Endothelial cell of umbilical vein (primary cell): Measurements from ENCODE around the gene MSH4. TPM values are rescaled to one million over a fixed set of nuclear protein-coding genes. Genes with fewer than 3 reads are reported as not detected.

ENCODE experiments used
- BruUV-seq: library from RNA; stranded (reverse); fragments of 400-500 nt; replicated peaks from 2 replicates; lab custom pipeline; 2021; lab: Mats Ljungman, UMichigan
- CTCF ChIA-PET: fragments of 300-600, 350-600 bp; sonication (Branson Sonifier 250); formaldehyde crosslinking; loops from one replicate; lab custom pipeline; 2021; ENCODE audit warnings: antibody characterized with exemption, inconsistent platforms; lab: Charles Lee
- POLR2A ChIA-PET: fragments of 300-600, 350-600 bp; sonication (Branson Sonifier 250); formaldehyde crosslinking; loops from one replicate; lab custom pipeline; 2021; ENCODE audit warnings: antibody characterized with exemption, inconsistent platforms; lab: Charles Lee
- DNase-seq: peaks from one replicate; pipeline ENCODE4 v3.0.0-alpha.2; 2011; ENCODE audit warnings: low read depth, low spot score
- FAIRE-seq: peaks from 2 replicates; lab custom pipeline; 2011; peaks lifted over from hg19 to GRCh38; lab: Jason Lieb, UNC
- H2AFZ ChIP-seq: 2 replicates; pipeline ENCODE4 v1.6.0; 2012; ENCODE audit warnings: low read depth, low read length, control low read depth, inconsistent platforms
- H3K27ac ChIP-seq: 2 replicates; pipeline ENCODE4 v1.5.1; 2011; ENCODE audit warnings: low read depth, mild to moderate bottlenecking, control low read depth, low read length, moderate library complexity; ENCODE audit not compliant: insufficient read depth
- H3K27me3 ChIP-seq, 2 experiments: 2 replicates each; pipeline versions ENCODE4 v1.6.0 to v1.6.1; 2011; ENCODE audit warnings: low read length in 2 of 2, mixed read lengths in 1 of 2; ENCODE audit not compliant: control insufficient read depth in 2 of 2, insufficient read depth in 2 of 2
- H3K36me3 ChIP-seq, 2 experiments: 2 replicates in 1 of 2; 3 replicates in 1 of 2; pipeline ENCODE4 v1.5.1; 2011; ENCODE audit warnings: low read length in 2 of 2, mild to moderate bottlenecking in 1 of 2, moderate library complexity in 1 of 2; ENCODE audit not compliant: control insufficient read depth in 2 of 2, insufficient read depth in 2 of 2; ENCODE audit errors: extremely low read depth in 1 of 2
- H3K4me1 ChIP-seq: 3 replicates; pipeline ENCODE4 v1.5.1; 2011; ENCODE audit warnings: mild to moderate bottlenecking, low read length; ENCODE audit not compliant: control insufficient read depth, insufficient read depth; ENCODE audit errors: extremely low read depth
- H3K4me2 ChIP-seq: 2 replicates; pipeline ENCODE4 v1.6.1; 2011; ENCODE audit warnings: low read length, control low read depth, mixed read lengths; ENCODE audit not compliant: insufficient read depth
- H3K4me3 ChIP-seq, 3 experiments: fragments of 200-600 bp in 1 of 3; sonication (generic), shearing (Covaris generic) in 1 of 3; replicated peaks in 1 of 3; 2 replicates each; pipeline ENCODE4 v1.5.1; 2011 to 2016; ENCODE audit warnings: control low read depth in 3 of 3, low read length in 3 of 3, mild to moderate bottlenecking in 2 of 3, inconsistent platforms in 1 of 3, low read depth in 1 of 3, moderate library complexity in 1 of 3; ENCODE audit not compliant: insufficient read depth in 1 of 3
- H3K79me2 ChIP-seq: 2 replicates; pipeline ENCODE4 v1.6.0; 2012; ENCODE audit warnings: low read length, inconsistent platforms; ENCODE audit not compliant: control insufficient read depth, insufficient read depth
- H3K9ac ChIP-seq: replicated peaks from 2 replicates; pipeline ENCODE3; 2011; ENCODE audit warnings: low read length, control low read depth; ENCODE audit not compliant: insufficient read depth; ENCODE audit errors: extremely low read depth
- H3K9me1 ChIP-seq: replicated peaks from 3 replicates; pipeline ENCODE4 v1.6.0; 2011; ENCODE audit warnings: mild to moderate bottlenecking, low read length; ENCODE audit not compliant: control insufficient read depth, insufficient read depth; ENCODE audit errors: extremely low read depth
- H3K9me3 ChIP-seq: replicated peaks from 2 replicates; pipeline ENCODE4 v1.5.1; 2012; ENCODE audit warnings: low read length, inconsistent platforms; ENCODE audit not compliant: control insufficient read depth, insufficient read depth
- H4K20me1 ChIP-seq: replicated peaks from 2 replicates; pipeline ENCODE3; 2011; ENCODE audit warnings: mild to moderate bottlenecking, low read length; ENCODE audit not compliant: control insufficient read depth, insufficient read depth; ENCODE audit errors: extremely low read depth
- EZH2 ChIP-seq: IDR thresholded peaks from 2 replicates; pipeline ENCODE4 v1.6.1; 2012; ENCODE audit warnings: borderline replicate concordance, low read depth, mild to moderate bottlenecking, moderate library complexity, low read length, inconsistent platforms; ENCODE audit not compliant: severe bottlenecking
- FOS ChIP-seq: IDR thresholded peaks from 2 replicates; pipeline ENCODE4 v1.6.1; 2011; ENCODE audit warnings: mild to moderate bottlenecking, low read length, moderate library complexity, borderline replicate concordance; ENCODE audit not compliant: insufficient read depth
- GATA2 ChIP-seq: IDR thresholded peaks from 2 replicates; pipeline ENCODE4 v1.7.0; 2011; ENCODE audit warnings: low read depth, mild to moderate bottlenecking, moderate library complexity, mixed read lengths, low read length; ENCODE audit not compliant: insufficient read length, insufficient read depth
- JUN ChIP-seq: IDR thresholded peaks from 2 replicates; pipeline ENCODE4 v1.6.1; 2011; ENCODE audit warnings: borderline replicate concordance, low read depth; ENCODE audit not compliant: insufficient read length, insufficient read depth
- MYC ChIP-seq: IDR thresholded peaks from one replicate; pipeline ENCODE4 v1.6.1; 2011; ENCODE audit warnings: mild to moderate bottlenecking, low read depth, low read length
- POLR2A ChIP-seq: IDR thresholded peaks from 2 replicates; pipeline ENCODE4 v1.6.1; 2012; ENCODE audit warnings: low read depth, mild to moderate bottlenecking, control low read depth, low read length
- POLR2AphosphoS5 ChIP-seq: IDR thresholded peaks from 2 replicates; pipeline ENCODE4 v1.6.1; 2012; ENCODE audit warnings: low read depth, mild to moderate bottlenecking, control low read depth, low read length, moderate library complexity; ENCODE audit not compliant: insufficient read depth
- dilution Hi-C: fragments of 300-500 bp; cut with MboI; formaldehyde crosslinking; loops from one replicate; pipeline ENCODE4 v1.15.0; 2019; ENCODE audit warnings: low sequenced_read_pairs; ENCODE audit not compliant: extremely low pct_ligation_motif_present
- intact Hi-C: fragments of 100-400 bp; cut with micrococcal nuclease; formaldehyde crosslinking; loops from one replicate; pipeline ENCODE4 v1.10.0; 2022
- polyA plus RNA-seq, 4 experiments: library from polyadenylated mRNA; depleted of rRNA in 3 of 4; stranded (reverse) in 3 of 4; unstranded in 1 of 4; fragments of >200 nt; gene quantifications; 2 replicates each; pipeline versions ENCODE4 v1.2.1 to v1.2.3, GENCODE V29; 2011 to 2012; ENCODE audit warnings: missing spikeins in 1 of 4
- total RNA-seq: library from RNA; stranded (reverse); gene quantifications from 2 replicates; pipeline ENCODE4 v1.2.3, GENCODE V29; 2021
- TF ChIP-seq, protein P1 (sequence below): IDR thresholded peaks from 2 replicates; pipeline ENCODE4 v1.6.1; 2011; ENCODE audit not compliant: insufficient read depth, insufficient read length
- TF ChIP-seq, protein P2 (sequence below), 2 donors: IDR thresholded peaks; 1 replicate in 1 of 2; 2 replicates in 1 of 2; pipeline ENCODE4 v1.5.1; 2011; ENCODE audit warnings: low read length in 2 of 2, mild to moderate bottlenecking in 2 of 2, moderate library complexity in 2 of 2, control low read depth in 1 of 2, inconsistent platforms in 1 of 2, low read depth in 1 of 2; ENCODE audit not compliant: insufficient read depth in 1 of 2; ENCODE audit errors: extremely low read depth in 1 of 2

The MSH4 gene
- total and polyA plus RNA-seq, 2 donors (not counting 3 experiments of a cell fraction or from before 2014, with no cell fraction given): 0.01 to 0.29 TPM

DNA sequence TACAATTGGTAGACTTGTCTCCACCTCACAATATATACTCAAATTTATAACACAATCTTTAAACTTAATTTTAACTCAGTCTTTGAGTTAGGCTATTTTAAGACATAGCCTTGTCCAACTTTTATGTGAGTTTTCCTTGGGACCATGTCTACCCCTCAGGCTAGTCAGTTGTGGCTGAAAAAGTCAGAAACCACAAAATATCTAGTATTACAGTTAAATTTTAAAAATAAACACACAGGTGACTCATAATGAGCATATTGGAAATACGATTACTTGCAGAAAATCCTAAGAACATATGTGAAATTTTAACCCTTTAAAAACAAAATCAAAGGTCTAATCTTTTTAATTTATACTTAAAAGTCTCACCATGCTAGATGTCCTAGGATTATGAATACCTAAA, 140.4 kb downstream of the MSH4 start:
- DNase-seq: no peak
- Histone ChIP-seq H3K79me2 (no peaks in the 10 kb centered on the region), H3K27me3 (no peaks in the 10 kb centered on the region), H3K4me1 (no peaks in the 10 kb centered on the region), H3K36me3 (no peaks in the 10 kb centered on the region), H3K4me3 (no peak overlapping the region), H2AFZ (no peak overlapping the region), H3K9me3 (no peaks in the 10 kb centered on the region), H3K4me2 (no peak overlapping the region), H3K27ac (no peak overlapping the region), H3K9ac (no peak overlapping the region), H4K20me1 (no peaks in the 10 kb centered on the region), H3K9me1 (no peaks in the 10 kb centered on the region)
- ChIA-PET CTCF (no interaction called here), POLR2A (no interaction called here)
- BruUV-seq: no TSS peak
- dilution Hi-C loops: no loop called here
- FAIRE-seq: no peak
- intact Hi-C loops: no loop called here
- TF ChIP-seq MYC (no peak), POLR2AphosphoS5 (no peak), POLR2A (no peak), GATA2 (no peak), JUN (no peak), EZH2 (no peak), FOS (no peak)
- TF ChIP-seq, protein P1, sequence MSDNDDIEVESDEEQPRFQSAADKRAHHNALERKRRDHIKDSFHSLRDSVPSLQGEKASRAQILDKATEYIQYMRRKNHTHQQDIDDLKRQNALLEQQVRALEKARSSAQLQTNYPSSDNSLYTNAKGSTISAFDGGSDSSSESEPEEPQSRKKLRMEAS: no peak
- TF ChIP-seq, protein P2, sequence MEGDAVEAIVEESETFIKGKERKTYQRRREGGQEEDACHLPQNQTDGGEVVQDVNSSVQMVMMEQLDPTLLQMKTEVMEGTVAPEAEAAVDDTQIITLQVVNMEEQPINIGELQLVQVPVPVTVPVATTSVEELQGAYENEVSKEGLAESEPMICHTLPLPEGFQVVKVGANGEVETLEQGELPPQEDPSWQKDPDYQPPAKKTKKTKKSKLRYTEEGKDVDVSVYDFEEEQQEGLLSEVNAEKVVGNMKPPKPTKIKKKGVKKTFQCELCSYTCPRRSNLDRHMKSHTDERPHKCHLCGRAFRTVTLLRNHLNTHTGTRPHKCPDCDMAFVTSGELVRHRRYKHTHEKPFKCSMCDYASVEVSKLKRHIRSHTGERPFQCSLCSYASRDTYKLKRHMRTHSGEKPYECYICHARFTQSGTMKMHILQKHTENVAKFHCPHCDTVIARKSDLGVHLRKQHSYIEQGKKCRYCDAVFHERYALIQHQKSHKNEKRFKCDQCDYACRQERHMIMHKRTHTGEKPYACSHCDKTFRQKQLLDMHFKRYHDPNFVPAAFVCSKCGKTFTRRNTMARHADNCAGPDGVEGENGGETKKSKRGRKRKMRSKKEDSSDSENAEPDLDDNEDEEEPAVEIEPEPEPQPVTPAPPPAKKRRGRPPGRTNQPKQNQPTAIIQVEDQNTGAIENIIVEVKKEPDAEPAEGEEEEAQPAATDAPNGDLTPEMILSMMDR (IDR thresholded peaks at IDR 0.05; ENCODE audit: extremely low read depth in 1 of 2, insufficient read depth in 1 of 2, low read depth in 1 of 2, low read length in 2 of 2): no peak
